Activated CD4-positive, alpha-beta T cell treated with anti-CD3 and anti-CD28 coated beads, Interleukin-10, Interleukin-2, amounts not matched to agents 100 ng/mL and 50 ng/mL, durations not matched to agents 16 hours and 8 hours (primary cell): ENCODE results near the gene SEMA4D.
"Not testable (repeated sequence)": the region's sequence is repeated elsewhere in the genome, so short reads cannot be mapped to it uniquely, and the experiment has no call there.

Experiments used
- DNase-seq: peaks from one replicate; pipeline ENCODE4 v3.0.0-alpha.2; 2020

Gene SEMA4D

DNA sequence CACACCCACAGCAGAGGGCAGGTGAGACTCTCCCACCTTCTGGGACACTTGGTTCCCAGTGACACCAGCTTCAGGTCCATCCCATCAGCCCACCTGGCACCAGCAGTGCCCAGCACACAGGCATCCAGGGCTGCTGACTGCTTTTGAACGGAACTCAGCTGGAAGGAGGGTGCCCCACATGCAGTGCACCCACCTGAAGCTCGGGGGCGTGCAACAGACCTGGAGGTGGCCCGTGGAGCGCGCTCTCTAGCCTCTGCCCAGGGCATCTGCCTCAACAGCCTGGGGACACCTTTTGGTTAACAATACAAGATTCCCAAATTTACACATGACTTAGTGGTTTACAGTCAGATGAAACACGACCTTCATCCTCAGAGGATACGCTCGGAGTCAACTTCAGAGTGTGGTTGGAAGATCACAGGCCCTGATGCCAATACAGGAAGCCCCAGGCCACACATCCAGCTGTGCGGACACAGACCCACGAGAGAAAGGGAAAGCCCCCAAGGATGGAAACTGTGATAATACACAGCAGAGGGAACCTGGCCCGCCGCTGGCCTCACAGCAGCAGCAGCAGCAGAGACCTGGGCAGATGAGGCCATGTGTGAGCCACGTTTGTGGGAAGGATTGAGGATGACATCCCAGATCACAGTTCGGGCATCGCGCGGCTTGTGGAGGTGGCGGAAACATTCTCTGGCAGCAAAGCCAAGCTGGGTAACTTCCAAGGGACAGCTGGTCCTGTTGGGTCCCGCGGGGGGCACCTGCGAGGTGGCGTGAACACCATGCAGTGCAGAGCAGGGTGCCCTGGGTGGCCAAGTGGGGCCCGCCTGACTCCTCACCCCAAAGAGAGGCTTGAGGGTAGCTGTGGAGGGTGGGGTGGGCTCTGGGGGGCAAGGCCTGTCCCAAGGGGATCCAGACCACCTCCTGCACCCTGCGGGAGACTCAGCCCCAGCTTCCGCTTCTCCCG, 115.6 kb downstream of the SEMA4D start:
- DNase-seq: peak; percentile 36

GRCh38 chr9:89381308-89381609, 116.7 kb downstream of the SEMA4D start:
- DNase-seq: no peak

- DNase-seq: no peak
Observed at GRCh38 chr9:89380437-89381307, 117.2 kb downstream of the SEMA4D start.

- DNase-seq: no peak
Observed at GRCh38 chr9:89379508-89380115, 118.3 kb downstream of the SEMA4D start.

GRCh38 chr9:89379031-89379430, 118.9 kb downstream of the SEMA4D start:
- DNase-seq: no peak

GRCh38 chr9:89378541-89378940, 119.4 kb downstream of the SEMA4D start:
- no peak for DNase-seq

DNA sequence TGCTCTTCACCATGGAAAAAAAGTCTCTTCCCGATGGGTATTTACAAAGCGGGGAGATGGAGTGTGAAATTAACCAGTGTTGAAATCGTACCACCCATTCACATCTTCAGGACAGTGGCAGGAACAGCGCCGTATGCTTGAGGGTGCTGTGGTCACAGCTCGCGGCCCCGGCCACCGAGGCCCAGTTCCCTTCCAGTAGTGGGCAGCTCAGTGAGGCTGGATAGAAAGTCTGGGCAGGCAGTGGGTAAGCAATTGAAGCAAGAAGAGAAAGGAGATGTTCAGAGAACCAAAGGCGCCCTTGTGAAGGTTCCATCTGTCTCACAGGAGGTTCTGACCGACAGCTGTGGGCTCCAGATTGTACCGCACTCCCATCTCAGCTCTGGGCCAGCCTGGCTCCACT, 120.5 kb downstream of the SEMA4D start:
- DNase-seq: no peak

DNA sequence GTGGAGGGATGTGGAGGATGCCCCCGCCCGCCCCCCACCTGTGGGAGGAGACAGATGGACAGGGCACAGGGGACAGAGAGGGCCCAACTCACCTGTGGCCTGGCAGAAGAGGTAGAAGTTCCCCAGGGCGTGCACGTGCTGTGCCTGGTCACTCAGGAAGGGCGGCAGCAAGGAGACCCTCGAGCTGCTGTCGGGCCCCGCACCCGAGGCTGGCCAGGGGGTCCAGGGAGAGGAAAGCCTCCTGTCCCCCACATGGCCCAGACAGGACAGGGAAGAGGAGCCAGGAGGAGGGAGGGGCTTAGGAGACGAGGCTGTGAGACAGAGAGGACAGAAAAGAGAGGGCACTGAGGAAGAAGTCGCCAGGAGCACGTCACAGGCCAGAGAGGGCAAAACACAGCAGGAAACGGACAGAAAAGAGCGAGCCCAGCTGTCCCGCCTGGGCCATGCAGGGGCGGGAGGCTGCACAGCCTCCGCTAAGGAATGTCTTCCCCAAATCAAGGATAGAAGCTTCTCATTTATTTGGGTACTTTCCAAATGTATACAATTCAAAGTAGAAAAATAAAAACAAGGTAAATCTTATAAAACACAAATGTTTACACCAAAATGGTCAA, 121.1 kb downstream of the SEMA4D start:
- no peak for DNase-seq

GRCh38 chr9:89376286-89376685, 121.6 kb downstream of the SEMA4D start:
- DNase-seq: no peak

DNA sequence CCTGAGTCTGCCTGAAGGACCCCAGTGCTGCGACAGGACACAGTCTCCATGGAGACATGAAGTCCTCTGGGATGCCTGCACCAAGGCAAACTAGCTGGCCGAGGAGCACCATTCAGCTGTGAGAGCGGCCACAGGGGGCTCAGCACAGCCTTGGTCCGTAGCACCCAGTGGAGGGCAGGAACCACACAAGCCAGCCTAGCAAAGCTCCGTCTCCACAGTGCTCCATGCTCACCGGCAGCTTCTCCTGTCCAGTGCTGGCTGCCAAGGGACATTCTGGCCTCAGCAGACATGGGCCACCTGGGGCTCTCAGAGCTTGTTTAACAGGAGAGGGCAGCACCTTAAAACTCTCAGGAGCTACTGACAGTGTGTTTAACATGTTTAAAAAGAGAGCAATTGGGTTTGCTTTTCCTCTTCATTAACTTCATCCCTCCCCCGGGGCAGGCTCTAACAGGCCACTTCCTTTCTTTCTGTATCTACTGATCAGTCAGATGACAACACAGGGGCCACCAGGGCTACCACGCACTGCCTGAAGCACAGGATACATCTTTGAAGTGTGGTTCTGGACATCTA, 122.6 kb downstream of the SEMA4D start:
- peak; percentile 42 for DNase-seq

GRCh38 chr9:89374176-89374575, 123.7 kb downstream of the SEMA4D start:
- DNase-seq: no peak

GRCh38 chr9:89372979-89373378, 124.9 kb downstream of the SEMA4D start:
- DNase-seq: no peak

DNA sequence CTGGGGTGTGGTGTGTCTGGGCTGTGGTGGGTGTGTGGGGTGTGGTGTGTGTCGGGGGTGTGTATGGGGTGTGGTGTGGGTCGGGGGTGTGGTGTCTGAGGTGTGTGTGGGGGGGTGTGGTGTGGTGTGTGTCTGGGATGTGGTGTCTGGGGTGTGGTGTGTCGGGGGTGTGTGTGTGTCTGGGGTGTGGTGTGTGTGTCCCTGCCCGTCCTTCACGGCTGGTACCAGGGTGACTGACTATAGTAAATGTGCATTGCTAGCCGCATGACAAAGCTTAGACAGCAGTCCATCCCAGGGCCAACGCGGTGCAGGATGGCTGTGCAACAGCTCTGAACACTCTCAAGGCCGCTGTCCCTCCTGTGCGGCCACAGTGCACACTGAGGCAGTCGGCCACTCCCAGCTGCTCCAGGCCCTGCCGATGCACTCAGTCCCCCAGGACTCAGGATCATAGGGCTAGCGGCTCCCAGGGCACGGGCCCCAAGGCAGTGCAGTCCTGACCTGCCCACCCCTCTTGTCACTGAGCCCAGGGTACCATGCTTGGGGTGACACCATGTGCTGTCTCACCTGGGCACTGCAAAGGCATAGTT, 125.6 kb downstream of the SEMA4D start:
- DNase-seq: peak; percentile 42

DNA sequence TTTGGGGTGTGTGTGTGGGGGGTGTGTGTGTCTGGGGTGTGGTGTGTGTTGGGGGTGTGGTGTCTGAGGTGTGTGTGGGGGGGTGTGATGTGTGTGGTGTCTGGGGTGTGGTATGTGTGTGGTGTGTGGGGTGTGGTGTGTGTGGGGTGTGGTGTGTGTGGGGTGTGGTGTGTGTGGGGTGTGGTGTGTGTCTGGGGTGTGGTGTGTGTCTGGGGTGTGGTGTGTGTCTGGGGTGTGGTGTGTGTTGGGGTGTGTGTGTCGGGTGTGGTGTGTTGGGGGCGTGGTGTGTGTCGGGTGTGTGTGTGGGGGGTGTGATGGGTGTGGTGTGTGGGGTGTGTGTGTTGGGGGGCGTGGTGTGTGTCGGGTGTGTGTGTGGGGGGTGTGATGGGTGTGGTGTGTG, 126.1 kb downstream of the SEMA4D start:
- not testable (repeated sequence) for DNase-seq

DNA sequence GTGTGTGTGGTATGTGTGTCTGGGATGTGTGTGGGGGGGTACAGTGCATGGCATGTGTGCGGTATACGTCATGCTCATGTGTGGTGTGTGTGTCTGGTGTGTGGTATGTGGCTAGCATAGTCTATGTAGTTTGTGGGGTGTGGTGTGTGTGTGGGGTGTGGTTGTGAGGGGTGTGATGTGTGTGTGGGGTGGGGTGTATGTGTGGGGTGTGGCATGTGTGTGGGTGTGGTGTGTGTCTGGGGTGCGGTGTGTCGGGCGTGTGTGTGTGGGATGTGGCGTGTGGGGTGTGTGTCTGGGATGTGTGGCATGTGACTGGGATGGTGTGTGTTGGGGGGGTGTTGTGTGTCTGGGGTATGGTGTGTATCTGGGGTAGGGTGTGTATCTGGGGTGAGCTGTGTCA, 127.3 kb downstream of the SEMA4D start:
- no peak for DNase-seq

- no peak for DNase-seq
Observed at GRCh38 chr9:89368978-89369377, 128.9 kb downstream of the SEMA4D start.

GRCh38 chr9:89368550-89368949, 129.4 kb downstream of the SEMA4D start:
- no peak for DNase-seq

- no peak for DNase-seq
Observed at GRCh38 chr9:89367726-89368437, 130.0 kb downstream of the SEMA4D start.

DNA sequence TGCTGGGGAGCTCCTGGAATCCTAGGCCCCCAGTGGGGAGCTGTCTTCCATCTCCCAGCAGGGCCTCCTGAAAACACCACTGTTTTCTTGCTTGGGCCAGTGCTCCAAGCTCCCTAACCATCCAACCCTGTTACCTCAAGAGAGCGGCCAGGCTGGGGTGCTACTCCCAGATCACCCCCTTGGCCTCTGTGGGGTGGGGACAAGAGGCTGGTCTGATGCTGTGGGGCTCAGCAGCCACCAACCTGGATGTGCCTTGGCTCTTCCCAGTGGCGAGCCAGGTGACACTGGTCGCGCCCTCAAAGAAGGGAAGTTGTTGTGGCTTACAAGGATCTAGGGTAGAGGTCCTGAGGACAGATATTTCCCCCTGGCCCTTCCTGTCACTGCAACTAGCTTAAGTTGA, 130.6 kb downstream of the SEMA4D start:
- no peak for DNase-seq

- no peak for DNase-seq
Observed at GRCh38 chr9:89366711-89367110, 131.2 kb downstream of the SEMA4D start.

DNA sequence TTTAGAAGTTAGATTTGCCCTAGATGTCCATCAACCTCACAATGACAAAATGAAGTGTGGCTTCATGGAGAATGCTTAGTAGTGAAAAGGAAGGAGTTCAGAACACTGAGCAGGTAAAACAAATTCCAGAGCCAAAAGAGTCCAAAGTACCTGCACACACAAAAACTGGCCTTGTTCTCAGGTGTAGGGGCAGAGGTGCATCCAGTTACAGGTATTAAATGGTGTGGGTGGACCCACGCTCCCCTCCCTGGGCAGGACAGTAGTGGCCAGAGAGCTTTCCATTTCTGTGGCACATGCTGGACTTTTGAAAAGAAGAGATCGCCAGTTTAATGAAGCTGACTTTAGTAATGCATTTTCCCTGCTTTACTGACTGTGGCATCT, 132.4 kb downstream of the SEMA4D start:
- DNase-seq: no peak
